Osteoblast (primary cell): Measurements from ENCODE around the gene LRP1-AS. TPM values are rescaled to one million over a fixed set of nuclear protein-coding genes. Genes with fewer than 3 reads are reported as not detected.

Source experiments
- DNase-seq: peaks from one replicate; pipeline ENCODE4 v3.0.0; 2011; ENCODE audit warnings: low spot score, mixed read lengths; ENCODE audit not compliant: insufficient read length; ENCODE audit errors: missing footprints
- H2AFZ ChIP-seq: 2 replicates; pipeline ENCODE4 v1.6.0; 2011; ENCODE audit warnings: mild to moderate bottlenecking, low read length
- H3K27ac ChIP-seq: 2 replicates; pipeline ENCODE4 v1.5.1; 2011; ENCODE audit warnings: mild to moderate bottlenecking, low read depth, low read length, moderate library complexity
- H3K27me3 ChIP-seq: 2 replicates; pipeline ENCODE4 v1.6.0; 2012; ENCODE audit warnings: mild to moderate bottlenecking, control low read depth, inconsistent platforms, low read length, moderate library complexity; ENCODE audit not compliant: insufficient read depth
- H3K36me3 ChIP-seq: 2 replicates; pipeline ENCODE4 v1.5.1; 2011; ENCODE audit warnings: mild to moderate bottlenecking, low read length, control low read depth, moderate library complexity; ENCODE audit not compliant: insufficient read depth
- H3K4me1 ChIP-seq: 2 replicates; pipeline ENCODE4 v1.5.1; 2011; ENCODE audit warnings: mild to moderate bottlenecking, low read length, control low read depth, moderate library complexity; ENCODE audit not compliant: insufficient read depth
- H3K4me2 ChIP-seq: 2 replicates; pipeline ENCODE4 v1.6.0; 2011; ENCODE audit warnings: mild to moderate bottlenecking, low read length; ENCODE audit not compliant: insufficient read depth
- H3K4me3 ChIP-seq: fragments of 200-600 bp; sonication (generic); 3 replicates; pipeline ENCODE4 v1.5.1; 2012; ENCODE audit warnings: mild to moderate bottlenecking, low read length, inconsistent platforms; ENCODE audit not compliant: insufficient read depth
- H3K79me2 ChIP-seq: 2 replicates; pipeline ENCODE4 v1.6.0; 2012; ENCODE audit warnings: mild to moderate bottlenecking, low read length, control low read depth, inconsistent platforms; ENCODE audit not compliant: insufficient read depth
- H3K9me3 ChIP-seq: 2 replicates; pipeline ENCODE4 v1.5.1; 2011; ENCODE audit warnings: low read depth, low read length, control low read depth
- H4K20me1 ChIP-seq: 2 replicates; pipeline ENCODE4 v1.6.0; 2012; ENCODE audit warnings: mild to moderate bottlenecking, low read length, control low read depth; ENCODE audit not compliant: insufficient read depth
- total RNA-seq: library from RNA; depleted of rRNA; stranded (reverse); fragments of >200 nt; gene quantifications from 2 replicates; pipeline ENCODE4 v1.2.3, GENCODE V29; 2012
- TF ChIP-seq, protein P1 (sequence below): IDR thresholded peaks from 2 replicates; pipeline ENCODE4 v1.5.1; 2011; ENCODE audit warnings: mild to moderate bottlenecking, low read depth, low read length, moderate library complexity; ENCODE audit errors: extremely low read depth

LRP1-AS gene
- total RNA-seq, 1 donor, result not detected

DNA sequence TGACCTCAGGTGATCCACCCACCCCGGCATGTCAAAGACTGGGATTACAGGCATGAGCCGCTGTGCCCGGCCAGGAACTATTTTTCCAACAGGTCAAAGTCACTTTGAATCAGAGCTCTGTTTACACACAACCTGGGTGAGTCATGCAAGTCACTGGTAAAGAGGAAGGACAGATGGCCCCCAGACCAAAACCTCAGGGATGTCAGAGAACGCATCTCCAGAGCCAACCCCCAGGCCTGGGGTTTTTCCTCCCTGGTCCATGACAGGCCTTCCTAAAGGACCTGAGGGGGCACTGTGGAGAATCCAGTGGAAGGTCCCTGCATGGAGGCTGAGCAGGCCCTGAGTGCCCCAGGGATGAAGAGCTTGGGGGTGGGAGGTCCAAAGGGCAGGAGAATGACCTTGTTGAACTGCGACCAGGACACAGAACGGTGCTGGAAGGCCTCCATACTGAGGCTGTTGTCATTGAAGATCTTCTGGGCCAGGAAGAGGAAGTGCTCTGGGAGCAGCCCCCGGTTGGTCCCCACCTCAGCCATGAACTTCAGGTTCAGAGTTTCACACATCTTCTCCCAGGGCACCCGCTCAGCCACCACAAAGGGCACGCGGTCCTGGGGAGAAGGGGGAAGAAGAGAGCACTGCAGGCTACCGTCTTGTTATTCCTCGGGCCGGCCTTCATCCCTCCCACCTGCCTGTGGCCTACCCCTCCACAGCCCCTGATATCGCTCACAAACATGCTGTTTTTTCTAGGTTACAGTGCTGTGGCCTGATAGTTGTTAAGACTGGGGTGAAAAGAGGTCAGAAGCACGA lies 45.3 kb downstream of the LRP1-AS start:
- Histone ChIP-seq H3K9me3 (no peaks in the 10 kb centered on the region), H3K4me1 (peaks cover 16% of the 10 kb centered on the region), H2AFZ (no peak overlapping the region), H3K27me3 (no peaks in the 10 kb centered on the region), H3K4me3 (no peak overlapping the region), H3K36me3 (peaks cover 66% of the 10 kb centered on the region), H4K20me1 (peaks cover 10% of the 10 kb centered on the region), H3K4me2 (no peak overlapping the region), H3K27ac (peak overlapping the region; percentile 28), H3K79me2 (peaks cover 6% of the 10 kb centered on the region)
- TF ChIP-seq, protein P1, sequence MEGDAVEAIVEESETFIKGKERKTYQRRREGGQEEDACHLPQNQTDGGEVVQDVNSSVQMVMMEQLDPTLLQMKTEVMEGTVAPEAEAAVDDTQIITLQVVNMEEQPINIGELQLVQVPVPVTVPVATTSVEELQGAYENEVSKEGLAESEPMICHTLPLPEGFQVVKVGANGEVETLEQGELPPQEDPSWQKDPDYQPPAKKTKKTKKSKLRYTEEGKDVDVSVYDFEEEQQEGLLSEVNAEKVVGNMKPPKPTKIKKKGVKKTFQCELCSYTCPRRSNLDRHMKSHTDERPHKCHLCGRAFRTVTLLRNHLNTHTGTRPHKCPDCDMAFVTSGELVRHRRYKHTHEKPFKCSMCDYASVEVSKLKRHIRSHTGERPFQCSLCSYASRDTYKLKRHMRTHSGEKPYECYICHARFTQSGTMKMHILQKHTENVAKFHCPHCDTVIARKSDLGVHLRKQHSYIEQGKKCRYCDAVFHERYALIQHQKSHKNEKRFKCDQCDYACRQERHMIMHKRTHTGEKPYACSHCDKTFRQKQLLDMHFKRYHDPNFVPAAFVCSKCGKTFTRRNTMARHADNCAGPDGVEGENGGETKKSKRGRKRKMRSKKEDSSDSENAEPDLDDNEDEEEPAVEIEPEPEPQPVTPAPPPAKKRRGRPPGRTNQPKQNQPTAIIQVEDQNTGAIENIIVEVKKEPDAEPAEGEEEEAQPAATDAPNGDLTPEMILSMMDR, result no peak
- peak; percentile 60 for DNase-seq

DNA sequence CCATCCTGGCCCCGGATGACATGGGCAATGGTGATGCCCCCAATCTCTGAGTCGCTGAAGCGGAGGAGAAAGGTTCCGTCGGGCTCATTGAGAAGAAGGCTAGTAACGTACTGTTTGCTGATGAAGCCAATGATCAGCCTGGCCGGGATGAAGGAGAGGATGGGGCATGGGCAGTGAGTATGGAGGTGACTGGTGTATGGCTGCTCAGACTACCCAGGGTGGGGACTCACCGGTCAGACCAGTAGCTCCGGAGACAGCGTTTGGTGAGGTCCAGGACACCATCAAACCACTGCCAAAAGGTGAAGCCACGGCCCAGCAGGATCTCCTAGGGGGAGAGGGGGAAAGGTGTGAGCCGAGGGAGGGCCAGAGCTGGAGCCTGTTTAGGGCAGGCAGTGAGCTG lies 47.7 kb downstream of the LRP1-AS start:
- no peak overlapping the region for H3K4me2 ChIP-seq
- no peaks in the 10 kb centered on the region for H3K9me3 ChIP-seq
- peaks cover 19% of the 10 kb centered on the region for H3K4me1 ChIP-seq
- H3K4me3 ChIP-seq, result no peak overlapping the region
- no peak overlapping the region for H2AFZ ChIP-seq
- H3K27me3 ChIP-seq, result no peaks in the 10 kb centered on the region
- peaks cover 5% of the 10 kb centered on the region for H4K20me1 ChIP-seq
- H3K27ac ChIP-seq, result no peak overlapping the region
- TF ChIP-seq, protein P1, result no peak
- no peaks in the 10 kb centered on the region for H3K79me2 ChIP-seq
- H3K36me3 ChIP-seq, result peaks cover 69% of the 10 kb centered on the region
- DNase-seq, result peak; percentile 0

DNA sequence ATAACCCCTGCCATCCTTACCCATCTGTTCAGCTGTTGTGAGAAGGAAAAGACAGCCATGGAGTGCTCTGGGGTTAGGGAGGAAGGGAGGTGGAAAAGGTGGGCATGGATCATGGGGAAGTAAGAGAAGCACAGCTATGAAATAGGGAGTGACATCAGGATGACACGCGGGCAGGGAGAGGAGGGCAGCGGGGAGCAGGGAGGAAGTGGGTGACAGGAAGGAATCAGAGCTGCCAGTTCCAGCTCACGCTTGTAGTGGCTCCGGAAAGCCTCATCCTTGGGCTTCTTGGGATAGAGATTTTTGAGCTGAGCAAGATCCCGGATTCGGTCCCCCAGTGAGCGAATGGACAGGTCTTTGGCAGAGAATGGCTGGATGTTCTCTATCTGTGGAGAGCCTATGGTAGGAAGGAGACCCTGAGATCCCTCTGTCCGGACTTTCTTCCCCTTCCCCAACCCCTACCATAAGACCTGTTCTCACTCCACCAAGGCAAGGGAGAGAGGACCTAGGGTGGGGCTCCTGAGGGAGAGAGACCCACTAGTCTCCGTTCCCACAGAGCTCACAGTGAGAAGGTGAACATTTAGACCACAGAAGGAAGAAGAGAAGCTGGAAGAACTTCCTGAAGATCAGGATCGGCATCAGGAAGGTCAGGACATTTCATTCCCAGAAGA lies 48.2 kb downstream of the LRP1-AS start:
- H3K4me1 ChIP-seq, result peaks cover 25% of the 10 kb centered on the region
- DNase-seq, result peak; percentile 70
- H3K9me3 ChIP-seq, result no peaks in the 10 kb centered on the region
- H3K79me2 ChIP-seq, result no peaks in the 10 kb centered on the region
- H3K27ac ChIP-seq, result peak overlapping the region; percentile 10
- H3K4me3 ChIP-seq, result no peak overlapping the region
- no peak overlapping the region for H3K4me2 ChIP-seq
- no peaks in the 10 kb centered on the region for H3K27me3 ChIP-seq
- no peak overlapping the region for H2AFZ ChIP-seq
- H4K20me1 ChIP-seq, result peaks cover 9% of the 10 kb centered on the region
- TF ChIP-seq, protein P1, result no peak
- H3K36me3 ChIP-seq, result peaks cover 69% of the 10 kb centered on the region

DNA sequence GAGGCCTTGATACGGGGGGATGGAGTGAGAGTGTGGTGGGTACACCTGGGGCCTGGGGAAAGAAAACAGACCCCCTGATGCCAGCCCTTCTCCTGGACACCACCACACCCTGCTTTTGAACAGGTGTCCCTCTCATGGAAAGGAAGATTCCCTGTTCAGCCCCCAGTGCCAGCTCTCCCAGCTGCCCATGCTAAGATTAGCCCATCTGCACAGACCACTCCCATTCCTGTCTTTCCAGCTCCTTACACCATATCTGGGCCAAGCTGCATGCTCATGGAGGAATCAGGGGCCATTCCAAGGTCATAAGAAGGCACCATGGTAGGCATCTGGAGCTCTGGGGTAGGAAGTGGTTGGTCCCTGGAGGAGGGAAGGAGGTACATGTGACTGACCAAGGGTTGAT lies 48.9 kb downstream of the LRP1-AS start:
- Histone ChIP-seq H3K9me3 (no peaks in the 10 kb centered on the region), H2AFZ (no peak overlapping the region), H3K79me2 (peaks cover 3% of the 10 kb centered on the region), H3K4me3 (no peak overlapping the region), H3K27ac (peak overlapping the region; percentile 10), H3K4me2 (no peak overlapping the region), H4K20me1 (peaks cover 12% of the 10 kb centered on the region), H3K27me3 (no peaks in the 10 kb centered on the region), H3K4me1 (peaks cover 30% of the 10 kb centered on the region), H3K36me3 (peaks cover 66% of the 10 kb centered on the region)
- TF ChIP-seq, protein P1, result no peak
- DNase-seq, result peak; percentile 15
